AG04450 (cell line): ENCODE measurements around the gene CFAP221. TPM values are rescaled to one million over a fixed set of nuclear protein-coding genes. Genes with fewer than 3 reads are reported as not detected.

Experiments
- CTCF ChIA-PET: fragments of 300-600, 350-600 bp; formaldehyde crosslinking; extraction: SDS; loops from one replicate; lab custom pipeline; 2022; ENCODE audit warnings: antibody characterized with exemption, inconsistent platforms; lab: Charles Lee
- POLR2A ChIA-PET: fragments of 350-600 bp; formaldehyde crosslinking; extraction: SDS; loops from one replicate; lab custom pipeline; 2021; ENCODE audit warnings: antibody characterized with exemption, inconsistent platforms; lab: Yijun Ruan, JAX
- DNase-seq: peaks from one replicate; pipeline ENCODE4 v3.0.0-alpha.2; 2011; ENCODE audit warnings: low read depth, low spot score
- H3K27ac ChIP-seq: one replicate; pipeline ENCODE4 v1.5.1; 2012; ENCODE audit warnings: low read depth, low read length, control low read depth
- H3K27me3 ChIP-seq: one replicate; pipeline ENCODE4 v1.6.0; 2012; ENCODE audit warnings: low read length; ENCODE audit not compliant: control insufficient read depth, insufficient read depth
- H3K4me3 ChIP-seq: 2 replicates; pipeline ENCODE4 v1.5.1; 2011; ENCODE audit warnings: mild to moderate bottlenecking, low read depth, low read length, control low read depth
- H3K9me3 ChIP-seq: 2 replicates; pipeline ENCODE4 v1.5.1; 2012; ENCODE audit warnings: low read length; ENCODE audit not compliant: control insufficient read depth, insufficient read depth
- CTCF ChIP-seq: IDR thresholded peaks from 2 replicates; pipeline ENCODE4 v1.5.1; 2011; ENCODE audit warnings: low read depth, low read length, control low read depth, inconsistent platforms
- polyA plus RNA-seq: library from polyadenylated mRNA; depleted of rRNA; stranded (reverse); fragments of >200 nt; gene quantifications from 2 replicates; pipeline ENCODE4 v1.2.3, GENCODE V29; 2011

CFAP221 gene
- polyA plus RNA-seq, 1 experiment: not detected

GRCh38 chr2:119693967-119694366 lies 149.7 kb downstream of the CFAP221 start:
- POLR2A ChIA-PET: no interaction called here

GRCh38 chr2:119694470-119694844 lies 150.2 kb downstream of the CFAP221 start:
- ChIA-PET POLR2A (interaction anchor here (1.3 kb wide), 1 partner anchor 16 kb away, joined by 4 read pairs; the partner anchor contains the start of gene TMEM177), CTCF (interaction anchor here (0.9 to 1.6 kb wide), 4 partner anchors 9 to 481 kb away, joined by 3 to 9 read pairs (median 4); no protein-coding TSS in a partner anchor)
- H3K9me3 ChIP-seq: no peaks in the 10 kb centered on the region; the same call in 1 of the 2 replicates
- H3K27ac ChIP-seq: no peak overlapping the region
- DNase-seq: no peak
- peaks cover 10% of the 10 kb centered on the region for H3K27me3 ChIP-seq
- TF ChIP-seq CTCF: no peak
- H3K4me3 ChIP-seq: no peak overlapping the region

More at GRCh38 chr2:119693967-119694366, 149.7 kb downstream of the CFAP221 start:
- Histone ChIP-seq H3K27ac (no peak overlapping the region), H3K27me3 (peaks cover 10% of the 10 kb centered on the region), H3K4me3 (no peak overlapping the region), H3K9me3 (no peaks in the 10 kb centered on the region; the same call in 1 of the 2 replicates)
- DNase-seq: no peak
- no peak for TF ChIP-seq CTCF
- CTCF ChIA-PET: interaction anchor here (1.6 kb wide), 1 partner anchor 9 kb away, joined by 9 read pairs; no protein-coding TSS in a partner anchor

- Histone ChIP-seq H3K9me3 (no peaks in the 10 kb centered on the region; the same call in 1 of the 2 replicates), H3K4me3 (peak overlapping the region; percentile 23), H3K27ac (no peak overlapping the region), H3K27me3 (peaks cover 10% of the 10 kb centered on the region)
- ChIA-PET CTCF (interaction anchor here (0.9 to 1.6 kb wide), 4 partner anchors 8 to 480 kb away, joined by 3 to 9 read pairs (median 4); no protein-coding TSS in a partner anchor), POLR2A (interaction anchor here (0.6 to 1.3 kb wide), 2 partner anchors 16 to 295 kb away, joined by 4 read pairs; partner anchors contain the start of gene TMEM177)
- TF ChIP-seq CTCF: no peak
- DNase-seq: no peak
Measured at GRCh38 chr2:119694845-119695521, 150.7 kb downstream of the CFAP221 start.

- DNase-seq: no peak
- no peak overlapping the region for H3K4me3 ChIP-seq
- ChIA-PET CTCF (no interaction called here), POLR2A (no interaction called here)
- H3K27me3 ChIP-seq: peaks cover 11% of the 10 kb centered on the region
- H3K27ac ChIP-seq: no peak overlapping the region
- no peak for TF ChIP-seq CTCF
- H3K9me3 ChIP-seq: no peaks in the 10 kb centered on the region; the same call in 1 of the 2 replicates
Measured at GRCh38 chr2:119696005-119696404, 151.8 kb downstream of the CFAP221 start.

GRCh38 chr2:119696494-119697030 lies 152.3 kb downstream of the CFAP221 start:
- no peak for TF ChIP-seq CTCF
- Histone ChIP-seq H3K9me3 (no peaks in the 10 kb centered on the region; the same call in 1 of the 2 replicates), H3K27ac (no peak overlapping the region), H3K4me3 (no peak overlapping the region), H3K27me3 (peaks cover 17% of the 10 kb centered on the region)
- POLR2A ChIA-PET: no interaction called here
- no peak for DNase-seq
- CTCF ChIA-PET: no interaction called here
